GM18951 (cell line): ENCODE data around the gene DTHD1.

Experiments
- POLR2A ChIP-seq: IDR thresholded peaks from 4 replicates; pipeline ENCODE4 v1.6.1; 2011; ENCODE audit warnings: mild to moderate bottlenecking; ENCODE audit not compliant: insufficient read length, insufficient read depth; ENCODE audit errors: extremely low read depth
- in situ Hi-C: fragments of 300-500 bp; cut with MboI; formaldehyde crosslinking; loops from one replicate; pipeline ENCODE4 v1.12.0; 2022; ENCODE audit warnings: low sequenced_read_pairs, mixed read lengths, inconsistent platforms; ENCODE audit not compliant: unreplicated experiment

The DTHD1 gene

DNA sequence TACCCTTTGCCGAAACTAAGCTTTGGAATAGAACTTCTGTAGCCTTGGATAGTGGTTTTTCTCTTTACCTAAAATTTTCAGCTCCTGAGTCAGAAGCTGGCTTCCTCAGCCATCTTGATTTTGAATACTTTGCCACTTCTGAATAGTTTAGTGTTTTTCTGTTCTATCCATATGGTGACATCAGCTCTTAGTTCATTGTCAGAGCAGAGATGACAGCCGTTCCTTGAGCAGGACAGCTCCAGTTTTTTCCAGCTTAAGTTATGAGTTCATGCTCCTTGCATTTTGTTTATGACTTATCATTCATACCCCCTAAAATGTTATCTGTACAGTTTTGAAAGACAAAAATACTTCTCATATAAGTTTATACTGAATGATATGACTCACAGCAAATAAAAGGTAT, 47.8 kb downstream of the DTHD1 start:
- in situ Hi-C loops = no loop called here
- TF ChIP-seq POLR2A = no peak

DNA sequence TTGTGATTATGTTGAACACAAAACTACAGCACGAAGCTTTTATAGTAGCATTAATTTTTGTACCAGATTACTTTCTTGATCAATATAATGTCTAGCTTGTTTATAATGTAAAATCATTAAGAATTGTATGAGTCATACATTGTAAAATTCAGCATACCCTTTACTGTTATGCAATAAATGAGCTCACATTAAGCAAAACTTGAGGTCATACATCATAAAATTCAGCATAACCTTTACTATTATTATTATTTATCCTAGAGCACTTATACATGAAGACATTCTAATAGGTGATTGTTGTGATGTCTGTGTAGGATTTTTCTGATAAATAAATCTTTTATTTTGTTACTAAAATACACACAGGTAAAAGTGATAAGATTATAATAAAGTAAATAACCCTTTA, 49.4 kb downstream of the DTHD1 start:
- TF ChIP-seq POLR2A = no peak
- in situ Hi-C loops = no loop called here

DNA sequence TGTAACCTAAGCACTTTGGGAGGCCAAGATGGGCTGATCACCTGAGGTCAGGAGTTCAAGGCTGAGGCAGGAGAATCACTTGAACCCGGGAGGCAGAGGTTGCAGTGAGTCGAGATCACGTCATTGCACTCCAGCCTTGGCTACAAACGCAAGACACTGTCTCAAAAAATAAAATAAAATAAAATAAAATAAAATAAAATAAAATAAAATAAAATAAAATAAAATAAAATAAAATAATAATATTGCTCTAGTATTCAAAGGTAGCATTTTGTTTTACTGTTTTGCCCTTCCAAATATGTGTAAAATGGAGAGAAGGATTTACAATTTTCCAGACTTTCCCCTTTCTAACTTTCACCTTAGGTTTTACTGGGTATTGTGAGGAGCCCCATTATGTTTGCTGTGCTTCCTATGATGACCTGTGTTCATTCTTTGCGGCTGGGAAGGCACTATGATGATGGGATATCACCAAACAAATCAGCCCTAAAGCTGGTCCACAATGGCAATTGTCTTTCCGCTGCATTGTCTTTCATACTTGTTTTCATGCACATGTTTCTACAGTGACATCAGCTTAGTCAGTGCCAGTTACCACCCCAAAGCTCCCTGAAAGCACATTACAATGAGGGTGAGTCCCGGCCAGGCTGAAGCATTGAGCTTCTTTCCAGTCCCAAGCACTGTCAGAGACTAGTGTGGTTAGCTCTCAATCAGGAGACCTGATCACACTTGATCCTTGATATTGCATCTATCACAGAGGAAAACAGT, 50.8 kb downstream of the DTHD1 start:
- in situ Hi-C loops = no loop called here
- peak; percentile 17 for TF ChIP-seq POLR2A

DNA sequence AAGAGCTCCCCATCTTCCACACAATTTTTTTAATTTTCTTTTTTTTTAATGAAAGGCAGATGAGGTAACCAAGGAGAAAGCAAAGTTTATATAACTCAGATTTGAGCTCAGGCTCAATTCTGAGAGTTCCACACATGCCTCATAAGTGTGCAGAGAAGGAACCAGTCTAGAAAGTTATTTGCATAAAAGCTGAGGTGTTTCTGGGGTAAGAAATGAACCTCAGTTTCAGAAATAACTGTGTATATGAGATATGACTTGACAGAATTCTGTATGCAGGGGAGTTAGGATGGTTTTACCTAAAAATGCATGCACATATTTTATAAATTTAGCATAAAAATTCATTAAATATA, 51.3 kb downstream of the DTHD1 start:
- no peak for TF ChIP-seq POLR2A
- in situ Hi-C loops = no loop called here

DNA sequence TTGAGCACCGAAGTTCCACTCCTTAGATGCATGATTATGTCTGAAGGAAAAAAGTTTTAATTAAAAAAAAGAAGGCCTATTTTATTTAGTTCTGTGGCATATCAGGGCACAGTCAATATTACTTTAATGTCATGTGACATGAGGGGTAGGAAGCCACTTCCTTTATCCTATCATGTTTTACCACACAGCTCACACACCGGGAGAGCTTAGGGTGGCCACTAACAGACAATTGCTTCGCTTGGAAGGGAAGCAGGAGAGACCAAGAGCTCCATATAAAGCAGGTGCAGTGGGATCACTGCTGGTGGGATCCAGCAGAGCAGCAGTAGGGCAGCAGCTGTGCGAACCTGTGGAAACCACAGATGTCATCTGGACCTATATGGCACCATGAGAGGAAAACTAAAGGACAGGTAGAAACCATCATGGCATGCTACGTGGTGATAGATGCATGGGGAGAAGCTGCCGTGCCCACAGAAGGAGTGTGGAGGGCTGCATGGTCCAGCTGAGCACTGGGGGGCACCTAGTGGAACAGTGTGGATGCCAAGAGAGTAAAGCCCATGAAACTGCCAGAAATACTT, 52.0 kb downstream of the DTHD1 start:
- no peak for TF ChIP-seq POLR2A

DNA sequence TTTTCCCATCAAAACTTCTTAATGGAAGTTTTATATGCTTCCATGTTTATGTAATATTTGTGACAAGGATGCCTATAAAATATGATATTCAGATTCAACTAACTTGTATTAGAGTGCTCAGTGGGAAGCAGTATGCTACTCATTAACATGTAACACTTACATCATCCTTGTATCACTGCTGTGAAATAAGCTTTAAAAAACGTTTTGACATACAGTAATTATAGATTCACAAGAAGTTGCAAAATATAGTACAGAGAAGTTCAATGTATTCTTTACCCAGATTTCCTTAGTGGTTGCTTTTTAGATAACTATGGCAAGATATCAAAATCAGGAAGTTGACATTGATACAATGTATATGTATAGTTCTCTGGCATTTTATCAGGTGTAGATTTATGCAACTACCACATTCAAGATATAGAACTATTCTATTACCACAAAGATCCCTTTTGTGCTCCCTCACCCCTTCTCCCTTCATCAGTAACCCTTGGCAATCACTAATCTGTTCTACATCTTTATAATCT, 56.3 kb downstream of the DTHD1 start:
- in situ Hi-C loops = no loop called here
- no peak for TF ChIP-seq POLR2A

More for the DNA sequence above, 52.0 kb downstream of the DTHD1 start:
- in situ Hi-C loops = no loop called here

DNA sequence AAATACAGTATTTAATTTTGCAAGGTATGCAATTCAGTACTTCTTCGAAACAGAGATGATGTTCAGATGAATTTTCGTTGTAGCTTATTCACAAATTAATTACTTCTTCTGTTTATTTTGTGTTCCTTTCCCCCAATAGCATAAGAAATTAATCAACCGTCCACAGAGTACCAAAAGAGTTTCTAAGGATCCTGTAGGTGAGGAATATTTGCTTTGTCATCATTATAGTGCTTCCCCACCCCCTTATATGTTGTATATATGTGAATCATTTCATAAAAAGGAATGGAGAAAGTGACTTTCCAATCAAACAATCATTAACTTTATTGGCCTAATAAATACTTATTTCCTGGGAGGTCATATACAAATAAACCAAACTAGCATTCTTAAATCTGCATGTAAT, 57.6 kb downstream of the DTHD1 start:
- in situ Hi-C loops = no loop called here
- no peak for TF ChIP-seq POLR2A

DNA sequence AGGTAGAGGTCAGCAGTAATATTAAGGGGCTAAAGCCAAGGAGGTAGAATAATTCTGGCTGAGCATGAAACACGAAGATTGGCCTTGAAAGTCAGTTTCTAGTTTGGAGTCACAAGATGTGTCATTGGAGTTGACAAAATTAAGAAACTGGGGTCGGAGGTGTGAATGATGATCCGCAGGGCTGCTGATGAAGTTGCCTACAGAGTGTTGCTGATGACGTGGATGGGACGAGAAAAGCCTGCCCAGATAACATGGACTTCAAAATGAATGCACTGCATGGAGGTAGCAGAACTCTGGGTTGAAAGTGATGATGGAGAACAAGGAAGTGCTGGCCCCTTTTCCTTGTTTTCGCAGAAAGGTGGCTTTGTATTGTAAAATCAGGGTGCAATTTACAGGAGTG, 60.5 kb downstream of the DTHD1 start:
- in situ Hi-C loops = no loop called here
- no peak for TF ChIP-seq POLR2A

DNA sequence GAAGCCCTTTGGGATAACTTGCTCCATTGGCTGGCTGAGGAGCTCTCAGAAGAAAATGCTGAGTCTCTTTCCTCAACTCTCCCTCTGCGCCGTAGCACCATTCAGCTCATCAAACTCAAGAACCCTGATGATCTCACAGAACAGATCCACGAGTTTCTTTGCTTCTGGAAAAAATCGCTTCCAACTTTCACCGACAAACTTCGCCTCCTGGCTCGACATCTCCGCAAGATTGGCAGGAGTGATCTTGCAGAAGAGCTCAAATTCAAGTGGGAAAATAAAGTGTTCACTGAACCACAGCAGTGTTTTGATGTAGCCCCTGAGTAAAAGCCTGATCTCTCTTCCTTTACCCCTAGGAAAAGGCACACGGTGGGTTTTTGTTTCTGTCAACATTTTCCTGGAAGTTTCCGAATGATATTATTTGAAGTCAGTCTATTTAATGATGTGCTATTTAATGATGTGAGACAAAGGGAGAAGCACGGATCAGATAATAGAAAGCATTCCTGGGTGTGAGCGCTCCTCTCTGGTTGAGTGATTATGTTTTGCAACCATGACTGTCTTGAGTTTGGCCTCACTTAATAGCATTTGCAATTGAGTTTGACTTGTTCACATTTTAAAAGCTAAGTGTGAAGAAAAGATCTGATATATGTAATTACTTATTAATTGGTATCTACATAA, 62.2 kb downstream of the DTHD1 start:
- in situ Hi-C loops = no loop called here
- no peak for TF ChIP-seq POLR2A

DNA sequence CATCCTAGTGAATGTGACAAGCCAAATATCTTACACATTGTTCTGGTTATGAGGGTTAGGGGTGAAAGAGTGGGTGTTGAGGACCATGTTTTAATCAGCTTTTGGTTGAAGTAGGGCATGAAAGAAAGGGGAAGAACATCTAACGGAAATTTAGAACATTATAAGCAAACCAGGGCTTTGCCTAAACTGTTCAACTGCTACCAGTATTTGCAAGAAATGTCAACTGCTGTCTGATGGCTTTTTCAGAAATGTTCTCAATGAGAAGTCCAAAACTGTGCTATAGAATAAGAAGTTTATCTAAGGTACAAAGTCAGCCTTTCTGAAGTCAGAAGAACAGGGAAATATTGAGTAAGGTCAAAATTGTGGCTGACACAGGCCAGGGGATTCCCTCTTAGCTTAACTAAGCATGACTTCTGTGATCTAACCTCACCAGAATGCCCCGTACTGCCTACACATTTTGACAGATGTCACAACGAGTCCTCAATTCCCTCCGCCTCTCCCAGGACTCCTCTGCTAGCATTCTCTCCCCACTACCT, 67.1 kb downstream of the DTHD1 start:
- TF ChIP-seq POLR2A = no peak
- in situ Hi-C loops = no loop called here

DNA sequence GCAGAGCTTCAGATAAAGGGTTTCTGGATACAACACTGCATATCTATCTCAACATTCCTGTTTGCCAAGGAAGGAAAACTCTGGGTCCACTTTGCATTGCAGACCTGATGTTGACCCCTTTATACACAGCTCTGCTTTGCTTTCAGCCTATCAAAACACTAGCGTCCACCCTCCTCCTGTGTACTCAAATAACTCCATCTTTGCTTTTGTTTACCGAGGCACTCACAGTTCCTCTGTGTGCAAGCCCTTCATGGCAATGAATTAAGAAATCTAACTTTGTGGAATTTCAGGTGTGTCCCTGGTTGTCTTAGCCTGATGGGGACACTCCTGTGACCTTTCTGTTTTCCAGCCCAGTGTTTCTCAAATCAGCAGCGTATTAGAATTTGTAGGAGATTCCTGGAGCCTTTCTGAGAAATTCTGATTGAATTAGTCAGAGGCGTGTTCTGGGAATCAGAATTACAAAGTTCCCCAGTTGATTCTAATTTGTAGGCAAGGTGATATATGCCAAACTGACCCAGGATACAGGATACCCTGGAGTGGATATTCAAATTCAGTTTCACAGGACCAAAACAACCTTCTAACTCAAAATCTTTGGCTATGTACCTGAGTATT, 68.6 kb downstream of the DTHD1 start:
- no peak for TF ChIP-seq POLR2A
- in situ Hi-C loops = loop anchor here (5.0 kb wide), 1 partner anchor 47 kb away; no protein-coding TSS in a partner anchor

DNA sequence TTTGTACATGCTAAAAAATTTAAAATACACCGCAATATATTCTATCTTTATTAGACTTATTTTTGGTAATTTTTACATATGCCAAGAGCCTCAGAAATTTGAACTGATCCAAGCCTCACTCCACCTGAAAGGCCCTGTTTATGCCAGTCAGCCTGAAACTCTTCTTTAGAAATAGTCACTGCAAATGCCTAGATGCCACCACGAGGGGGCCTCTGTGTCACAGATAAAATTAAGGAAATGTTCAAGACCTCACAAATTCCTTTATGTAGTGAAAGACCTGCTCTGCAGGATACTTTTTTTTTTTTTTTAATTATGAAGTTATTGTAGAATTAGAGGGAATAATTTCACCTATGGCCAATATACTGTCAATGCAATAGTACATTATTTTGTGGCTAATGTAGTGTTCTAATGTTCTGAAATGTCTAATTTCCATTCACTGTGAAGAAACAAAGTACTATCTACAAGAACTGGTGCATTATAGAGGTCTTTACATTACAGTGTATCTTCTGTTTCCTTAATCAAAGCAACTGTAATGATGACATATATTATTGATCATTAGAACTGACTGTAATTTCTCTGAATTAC, 69.8 kb downstream of the DTHD1 start:
- in situ Hi-C loops = loop anchor here (5.0 kb wide), 1 partner anchor 46 kb away; no protein-coding TSS in a partner anchor
- TF ChIP-seq POLR2A = no peak

DNA sequence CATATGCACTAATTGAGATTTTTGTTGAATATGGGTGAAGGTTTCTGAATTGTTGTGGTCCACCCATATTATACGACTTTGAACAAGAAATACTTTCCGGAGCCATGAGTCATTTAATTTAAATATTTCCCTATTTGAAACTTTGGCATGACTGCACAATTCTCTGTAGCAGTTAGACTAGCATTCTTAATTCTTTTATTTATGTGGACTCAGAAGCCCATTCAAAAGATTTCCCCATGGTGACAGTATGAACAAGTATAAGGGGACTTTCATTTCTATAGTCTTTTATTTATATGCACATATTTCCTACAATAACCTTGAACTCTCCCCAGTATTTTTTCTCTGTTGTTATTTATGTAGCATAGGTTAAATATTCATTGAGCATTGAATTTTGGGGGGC, 72.6 kb downstream of the DTHD1 start:
- in situ Hi-C loops = loop anchor here (5.0 kb wide), 1 partner anchor 43 kb away; no protein-coding TSS in a partner anchor

More for the DNA sequence above, 72.6 kb downstream of the DTHD1 start:
- no peak for TF ChIP-seq POLR2A
